ENCODE results near the gene CDK5RAP1.

GRCh38 chr20:33339515-33340058 is 61.7 kb downstream of the CDK5RAP1 start:
- TF ChIP-seq CTCF (IDR thresholded peaks at IDR 0.05): no peak
- no peak for TF ChIP-seq POLR2A (IDR thresholded peaks at IDR 0.05)
- TF ChIP-seq EP300 (IDR thresholded peaks at IDR 0.05): no peak

Measured in sigmoid colon (tissue), 4 donors.